ES-I3 (cell line): Measurements from ENCODE around the gene ADAR.

ENCODE experiments used
- H3K36me3 ChIP-seq: 2 replicates; pipeline ENCODE4 v1.6.1; 2013; ENCODE audit warnings: mild to moderate bottlenecking, low read length, control low read depth, moderate library complexity; ENCODE audit not compliant: insufficient read depth
- H3K4me1 ChIP-seq: 2 replicates; pipeline ENCODE4 v1.6.1; 2013; ENCODE audit warnings: mild to moderate bottlenecking, control low read depth, low read length; ENCODE audit not compliant: insufficient read depth
- H3K9ac ChIP-seq: 2 replicates; pipeline ENCODE4 v1.6.1; 2013; ENCODE audit warnings: low read depth, mild to moderate bottlenecking, low read length, moderate library complexity
- H3K9me3 ChIP-seq: 2 replicates; pipeline ENCODE4 v1.6.1; 2013; ENCODE audit warnings: mild to moderate bottlenecking, low read length, moderate library complexity; ENCODE audit not compliant: control insufficient read depth, insufficient read depth

Gene ADAR

DNA sequence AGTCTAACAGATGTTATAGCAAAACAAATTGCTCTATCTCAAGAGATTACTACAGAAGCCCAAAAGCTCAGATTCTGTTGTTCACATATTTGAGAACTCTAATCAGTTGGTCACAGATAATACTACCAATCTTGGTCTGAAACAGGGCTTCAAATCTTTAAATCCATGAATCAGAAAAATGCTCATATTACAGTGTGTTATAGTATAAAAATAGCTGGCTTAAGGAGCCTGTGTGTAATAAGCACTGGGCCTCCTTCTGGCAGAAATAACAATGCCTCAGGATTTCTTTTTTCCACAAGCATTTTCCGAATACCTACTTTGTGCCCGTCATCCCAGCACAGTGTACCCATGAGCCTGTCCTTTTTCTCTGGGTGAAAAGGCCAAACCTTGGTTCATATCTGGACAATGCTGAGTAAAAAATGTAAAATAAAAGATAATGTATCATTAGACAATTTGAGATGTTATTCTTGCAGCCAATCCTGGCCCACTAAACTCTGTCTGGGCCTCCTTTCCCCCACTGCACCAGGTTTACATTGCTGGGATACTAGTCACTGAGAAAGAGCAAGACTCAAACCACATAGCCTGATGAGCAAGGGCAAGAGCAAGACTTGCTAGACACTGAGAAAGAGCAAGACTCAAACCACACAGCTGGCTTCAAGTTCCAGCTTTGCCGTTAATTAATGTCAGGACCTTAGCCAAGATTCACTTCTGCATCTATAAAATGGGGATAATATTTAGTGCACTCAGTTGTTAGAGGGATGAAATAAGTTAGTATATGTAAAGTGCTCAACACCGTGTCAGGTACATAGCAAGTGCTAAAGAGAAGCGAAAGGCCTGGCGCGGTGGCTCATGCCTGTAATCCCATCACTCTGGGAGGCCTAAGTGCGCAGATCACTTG lies 17.0 kb upstream of the ADAR start:
- Histone ChIP-seq H3K9me3 (peaks cover 3% of the 10 kb centered on the region; the same call in 1 of the 2 replicates), H3K4me1 (peaks cover 5% of the 10 kb centered on the region; the same call in 1 of the 2 replicates), H3K36me3 (no peaks in the 10 kb centered on the region), H3K9ac (no peak overlapping the region)

DNA sequence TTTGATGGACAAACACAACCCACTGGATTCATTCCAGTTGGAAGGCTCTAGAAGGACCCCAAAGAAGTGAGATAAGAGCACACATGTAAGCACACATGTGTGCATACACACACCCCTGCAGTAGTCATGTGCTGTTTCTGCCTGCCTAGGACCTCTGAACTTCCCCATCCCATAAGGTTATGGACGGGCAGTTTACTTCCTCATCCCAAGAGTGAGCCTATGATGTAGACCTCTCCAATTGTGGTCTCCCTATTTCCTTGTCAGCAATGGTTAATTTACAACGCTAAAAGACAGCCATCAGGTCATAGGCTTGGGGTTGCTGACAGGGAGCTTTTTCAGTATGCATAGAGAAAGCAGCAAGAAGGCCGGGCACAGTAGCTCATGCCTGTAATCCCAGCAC lies 15.4 kb upstream of the ADAR start:
- Histone ChIP-seq H3K4me1 (peaks cover 5% of the 10 kb centered on the region; the same call in 1 of the 2 replicates), H3K9ac (no peak overlapping the region), H3K9me3 (no peaks in the 10 kb centered on the region), H3K36me3 (no peaks in the 10 kb centered on the region)

DNA sequence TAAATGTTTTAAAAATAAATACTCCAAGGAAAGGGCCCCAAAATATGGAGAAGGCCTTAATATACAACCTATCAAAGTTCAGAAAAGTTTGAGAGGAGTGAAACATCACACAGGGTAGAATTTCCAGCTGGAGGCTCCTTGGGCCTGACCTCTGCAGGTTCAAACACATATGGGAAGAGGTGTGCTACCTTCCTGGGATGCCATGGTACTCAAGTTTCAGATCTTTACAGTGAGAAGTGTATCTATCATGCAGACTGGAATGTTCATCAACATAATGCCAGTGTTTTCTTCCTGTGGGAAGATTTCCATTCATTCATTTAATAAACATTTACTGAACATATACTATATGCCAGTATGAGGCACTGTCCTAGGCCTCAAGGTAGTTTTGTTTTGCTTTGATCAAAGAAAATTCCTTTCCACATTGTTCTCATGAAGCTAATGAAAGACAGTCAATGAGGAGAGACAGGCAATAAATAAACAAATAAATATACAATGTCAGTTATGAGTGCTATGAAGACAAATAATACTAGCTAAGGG lies 14.6 kb upstream of the ADAR start:
- peaks cover 5% of the 10 kb centered on the region; the same call in 1 of the 2 replicates for H3K4me1 ChIP-seq
- H3K9ac ChIP-seq, result no peak overlapping the region
- H3K36me3 ChIP-seq, result no peaks in the 10 kb centered on the region
- no peaks in the 10 kb centered on the region for H3K9me3 ChIP-seq

- Histone ChIP-seq H3K36me3 (no peaks in the 10 kb centered on the region), H3K9me3 (no peaks in the 10 kb centered on the region), H3K9ac (no peak overlapping the region), H3K4me1 (peaks cover 6% of the 10 kb centered on the region)
Measured at GRCh38 chr1:154621875-154622274, 13.9 kb upstream of the ADAR start.

GRCh38 chr1:154620751-154621150 lies 12.8 kb upstream of the ADAR start:
- H3K9ac ChIP-seq, result no peak overlapping the region
- H3K9me3 ChIP-seq, result no peaks in the 10 kb centered on the region
- no peaks in the 10 kb centered on the region for H3K36me3 ChIP-seq
- H3K4me1 ChIP-seq, result peaks cover 4% of the 10 kb centered on the region; the same call in 1 of the 2 replicates

DNA sequence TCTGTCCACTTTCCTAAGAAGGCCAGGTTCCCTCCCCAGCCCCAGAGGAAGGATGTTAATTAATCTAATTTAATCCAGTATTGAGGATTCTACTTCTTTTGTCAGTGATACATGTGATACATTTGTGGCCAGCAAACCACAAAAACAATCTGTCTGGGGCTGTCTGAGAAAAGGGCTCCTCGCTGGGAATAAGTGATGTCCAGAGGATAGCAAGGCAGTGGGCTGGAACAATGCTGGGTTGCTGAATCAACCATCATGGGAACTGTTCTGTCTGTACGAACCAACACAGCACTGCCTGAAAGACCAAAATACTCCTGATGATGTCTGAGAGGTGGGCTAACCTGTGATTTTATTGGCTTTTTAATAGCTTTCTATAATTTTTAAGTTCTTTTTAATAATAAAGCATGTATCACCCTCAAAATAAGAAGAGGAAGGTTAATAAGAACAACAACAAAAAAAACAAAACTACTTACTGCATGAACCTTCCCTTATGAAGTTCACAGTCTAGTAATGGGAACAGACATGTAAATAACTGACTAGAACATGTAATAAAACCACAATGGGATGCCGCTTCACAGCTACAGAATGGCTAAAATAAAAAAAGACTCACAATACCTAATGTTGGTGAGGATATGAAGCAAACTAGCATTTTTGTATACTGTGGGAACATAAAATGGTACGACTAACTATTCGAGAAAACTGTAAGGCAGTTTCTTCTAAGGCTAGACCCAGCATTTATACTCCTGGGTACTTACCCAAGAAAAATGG lies 11.4 kb upstream of the ADAR start:
- Histone ChIP-seq H3K9me3 (no peaks in the 10 kb centered on the region), H3K4me1 (peaks cover 10% of the 10 kb centered on the region), H3K36me3 (no peaks in the 10 kb centered on the region), H3K9ac (no peak overlapping the region)

- Histone ChIP-seq H3K9me3 (no peaks in the 10 kb centered on the region), H3K4me1 (peaks cover 12% of the 10 kb centered on the region), H3K36me3 (no peaks in the 10 kb centered on the region), H3K9ac (no peak overlapping the region)
Measured at GRCh38 chr1:154616659-154617345, 8.8 kb upstream of the ADAR start.

- Histone ChIP-seq H3K9me3 (no peaks in the 10 kb centered on the region), H3K36me3 (no peaks in the 10 kb centered on the region), H3K9ac (no peak overlapping the region), H3K4me1 (peaks cover 20% of the 10 kb centered on the region)
Measured at GRCh38 chr1:154615411-154615810, 7.4 kb upstream of the ADAR start.

DNA sequence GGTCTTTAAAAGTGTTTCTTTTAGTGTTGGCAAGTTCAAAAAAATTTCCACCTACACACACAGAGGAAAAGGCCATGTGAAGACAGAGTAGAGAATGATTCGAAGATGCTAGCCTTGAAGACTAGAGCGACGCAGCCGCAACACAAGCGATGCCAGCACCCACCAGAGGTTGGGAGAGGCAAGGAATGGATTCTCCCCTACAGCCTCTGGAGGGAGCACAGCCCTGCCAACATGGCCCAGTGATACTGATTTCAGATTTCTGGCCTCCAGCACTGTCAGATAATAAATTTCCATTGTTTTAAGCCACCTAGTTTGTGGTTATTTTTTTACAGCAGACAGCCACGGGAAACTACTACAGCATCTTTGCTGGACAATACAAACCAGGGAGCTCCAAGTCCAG lies 6.9 kb upstream of the ADAR start:
- Histone ChIP-seq H3K9me3 (no peaks in the 10 kb centered on the region), H3K4me1 (peaks cover 24% of the 10 kb centered on the region), H3K9ac (no peak overlapping the region), H3K36me3 (no peaks in the 10 kb centered on the region)

DNA sequence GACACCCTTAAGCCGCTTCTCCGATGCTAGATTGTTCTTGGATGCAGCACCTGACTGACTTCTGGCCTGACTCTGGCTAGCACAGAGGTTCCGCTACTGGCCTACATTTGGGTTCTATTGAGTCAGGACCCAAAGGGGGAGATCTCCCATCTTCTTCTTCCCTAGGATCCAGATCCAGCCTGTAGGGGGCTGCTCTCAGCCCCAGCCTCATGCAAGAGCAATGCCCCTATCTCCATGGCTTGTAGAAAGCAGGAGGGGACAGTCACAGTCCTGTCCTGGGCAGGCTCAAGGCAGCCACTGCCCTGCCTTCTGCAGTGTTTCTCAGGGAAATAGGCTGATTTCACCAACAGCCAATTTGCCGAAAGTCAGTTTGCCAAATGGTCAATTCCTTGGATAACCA lies 6.3 kb upstream of the ADAR start:
- H3K4me1 ChIP-seq, result peaks cover 29% of the 10 kb centered on the region
- H3K9me3 ChIP-seq, result no peaks in the 10 kb centered on the region
- no peak overlapping the region for H3K9ac ChIP-seq
- H3K36me3 ChIP-seq, result no peaks in the 10 kb centered on the region

- Histone ChIP-seq H3K9ac (peak overlapping the region; percentile 29; the same call in 1 of the 2 replicates), H3K9me3 (no peaks in the 10 kb centered on the region), H3K36me3 (no peaks in the 10 kb centered on the region), H3K4me1 (peaks cover 33% of the 10 kb centered on the region)
Measured at GRCh38 chr1:154611150-154611862, 3.3 kb upstream of the ADAR start.

DNA sequence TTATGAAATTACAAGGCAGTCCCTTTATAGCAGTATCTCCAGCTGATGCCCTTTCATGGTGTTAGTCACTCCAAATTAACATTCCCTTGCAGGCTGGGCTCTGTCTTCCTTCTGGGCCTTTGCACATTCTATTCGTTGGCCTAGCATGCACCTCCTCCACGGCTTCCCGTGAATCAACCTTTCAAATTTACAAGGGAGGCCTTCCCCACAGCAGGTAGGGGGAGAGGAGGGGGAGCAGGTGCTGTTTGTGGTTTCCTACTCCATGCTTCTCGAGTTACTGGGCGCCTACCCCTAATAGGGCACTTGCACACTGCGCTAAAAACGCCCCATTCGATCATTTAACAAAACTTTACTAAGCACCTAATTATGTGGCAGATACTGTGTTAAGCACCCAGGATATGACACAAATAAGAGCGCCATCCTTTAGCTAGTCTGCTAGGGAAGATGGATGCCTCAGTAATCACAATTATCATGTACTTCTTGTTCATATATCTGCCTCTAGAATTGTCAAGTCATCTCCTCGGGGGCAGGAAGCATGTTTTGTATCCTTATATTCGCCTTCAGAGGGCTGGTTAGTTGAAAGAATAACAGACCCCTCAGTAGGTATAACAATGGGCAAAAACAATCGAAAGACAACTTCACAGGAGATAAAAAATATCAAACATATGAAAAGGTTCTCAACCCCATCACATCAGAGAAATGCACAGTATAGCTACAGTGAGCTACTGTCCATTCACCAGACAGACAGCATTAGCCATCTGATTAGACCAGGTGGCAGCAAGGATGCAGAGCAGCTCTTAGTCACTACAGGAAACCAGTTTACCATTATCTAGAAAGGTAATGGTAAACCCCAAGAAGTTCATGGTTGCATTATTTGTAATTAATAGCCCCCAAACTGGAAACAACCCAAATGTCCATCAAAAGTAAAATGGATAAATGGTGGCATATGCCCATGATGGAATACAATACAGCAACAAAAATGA lies 1.7 kb upstream of the ADAR start:
- Histone ChIP-seq H3K36me3 (no peaks in the 10 kb centered on the region), H3K9me3 (no peaks in the 10 kb centered on the region), H3K4me1 (peaks cover 31% of the 10 kb centered on the region), H3K9ac (peak overlapping the region; percentile 85)
